Measurements from ENCODE around the gene PCLO.

The PCLO gene

DNA sequence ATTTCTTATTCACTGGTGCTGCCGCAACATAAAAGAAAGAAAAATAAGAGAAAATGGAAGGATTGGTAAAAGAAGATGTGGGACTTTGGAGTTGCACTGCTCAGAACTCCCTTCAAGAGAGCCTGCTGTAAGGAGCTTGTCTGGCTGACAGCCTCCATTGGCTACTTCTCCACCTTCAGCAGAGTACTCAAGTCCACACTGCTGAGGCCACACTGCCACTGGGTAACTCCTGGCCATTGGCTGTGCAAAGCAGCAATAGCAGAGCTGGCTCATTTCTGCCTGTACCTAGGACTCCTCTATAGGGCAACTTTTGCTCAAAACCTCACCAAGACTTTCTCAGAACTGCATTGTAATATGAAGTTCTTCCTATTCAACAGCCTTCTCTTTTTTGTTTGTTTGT is 38.7 kb upstream of the PCLO start:
- no peaks in the 10 kb centered on the region for H3K4me1 Mint-ChIP-seq
- no peaks in the 10 kb centered on the region for H3K9me3 Mint-ChIP-seq
- H3K36me3 Mint-ChIP-seq (ENCODE audit: low read depth): no peaks in the 10 kb centered on the region
- H3K4me3 Mint-ChIP-seq: no peak overlapping the region
- no peak for TF ChIP-seq CTCF (IDR thresholded peaks at IDR 0.05; ENCODE audit: unreplicated experiment in 3 of 3)
- no peaks in the 10 kb centered on the region for H3K27me3 Mint-ChIP-seq (ENCODE audit: low read depth)
- H3K27ac Mint-ChIP-seq: no peak overlapping the region

DNA sequence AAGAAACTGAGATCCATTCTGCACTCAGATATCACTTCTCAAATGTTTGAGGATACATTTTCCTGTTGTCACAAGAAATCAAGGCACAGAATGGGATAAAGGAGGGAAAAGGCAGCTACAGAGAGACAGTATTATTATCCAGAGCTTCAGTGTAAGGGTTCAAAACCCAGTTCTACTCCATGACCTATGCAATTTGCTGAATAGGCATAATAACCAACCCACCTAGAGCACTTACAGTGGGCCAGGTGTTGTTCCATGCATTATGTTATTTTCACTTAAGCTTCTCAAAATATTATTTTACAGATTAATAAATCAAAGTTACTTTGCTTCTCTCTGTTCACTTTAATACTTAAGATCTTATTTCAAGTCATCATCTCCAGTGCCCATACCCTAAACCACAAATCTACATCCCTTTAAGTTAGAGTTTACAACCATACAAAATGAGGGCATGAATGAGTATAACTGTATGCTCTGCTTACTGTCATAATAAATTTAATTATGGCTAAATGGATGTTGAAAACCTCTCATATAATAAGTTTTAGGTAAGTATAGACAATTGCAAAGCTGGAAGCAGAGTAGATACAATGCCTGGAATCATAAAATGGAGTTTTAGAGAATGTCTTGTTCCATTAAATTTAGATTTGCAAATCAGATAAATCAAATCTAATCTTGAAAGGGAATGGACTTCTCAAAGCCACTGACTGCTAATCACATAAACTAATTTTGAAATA is 28.1 kb upstream of the PCLO start:
- no peaks in the 10 kb centered on the region for H3K27me3 Mint-ChIP-seq (ENCODE audit: low read depth)
- H3K4me1 Mint-ChIP-seq: no peaks in the 10 kb centered on the region
- H3K4me3 Mint-ChIP-seq: no peak overlapping the region
- H3K27ac Mint-ChIP-seq: no peak overlapping the region
- no peak for TF ChIP-seq CTCF (IDR thresholded peaks at IDR 0.05; ENCODE audit: unreplicated experiment in 3 of 3)
- H3K36me3 Mint-ChIP-seq (ENCODE audit: low read depth): no peaks in the 10 kb centered on the region
- H3K9me3 Mint-ChIP-seq: no peaks in the 10 kb centered on the region

DNA sequence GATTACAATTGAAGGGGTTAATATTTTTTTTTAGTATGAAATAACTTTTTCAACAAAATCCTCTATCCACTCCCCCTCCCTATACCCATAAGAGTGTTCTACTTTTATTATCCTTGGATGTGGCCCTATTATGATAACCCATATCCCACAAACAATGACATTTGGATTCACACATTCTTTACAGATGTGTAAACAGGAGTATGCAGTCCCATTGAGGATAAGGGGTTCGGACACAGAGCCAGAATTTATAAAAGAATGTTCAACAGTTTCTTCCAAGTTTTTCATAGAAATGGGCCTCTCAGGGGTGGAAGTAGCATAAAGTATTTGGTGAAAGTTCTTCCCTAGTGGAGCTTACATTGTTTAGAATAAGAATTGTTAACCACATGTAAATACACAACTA is 16.1 kb upstream of the PCLO start:
- Mint-ChIP-seq H3K4me3 (no peak overlapping the region), H3K27me3 (ENCODE audit: low read depth) (no peaks in the 10 kb centered on the region), H3K27ac (no peak overlapping the region), H3K9me3 (peaks cover 16% of the 10 kb centered on the region), H3K36me3 (ENCODE audit: low read depth) (no peaks in the 10 kb centered on the region), H3K4me1 (no peaks in the 10 kb centered on the region)
- TF ChIP-seq CTCF (IDR thresholded peaks at IDR 0.05; ENCODE audit: unreplicated experiment in 3 of 3): no peak

DNA sequence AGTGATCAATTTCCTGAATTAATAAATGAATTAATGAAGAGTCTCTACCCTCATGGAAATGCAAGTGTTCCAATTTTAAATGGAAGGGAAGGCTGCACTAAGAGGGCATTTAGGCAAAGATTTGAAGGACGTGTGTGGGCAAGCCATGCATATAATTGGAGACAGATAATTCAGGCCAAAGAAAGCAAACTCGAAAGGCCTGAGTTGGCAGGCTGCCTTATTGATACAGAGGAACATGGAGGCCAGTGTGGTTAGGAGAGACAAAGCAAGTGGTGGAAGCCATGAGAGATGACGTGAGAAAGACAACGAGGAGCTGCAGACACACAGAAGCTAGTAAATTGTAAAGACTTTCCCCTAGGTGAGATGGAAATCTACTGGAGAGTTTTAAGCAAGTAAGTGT is 15.4 kb upstream of the PCLO start:
- H3K4me1 Mint-ChIP-seq: no peaks in the 10 kb centered on the region
- H3K4me3 Mint-ChIP-seq: no peak overlapping the region
- peaks cover 9% of the 10 kb centered on the region for H3K9me3 Mint-ChIP-seq

GRCh38 chr7:83173664-83174063 is 11.0 kb upstream of the PCLO start:
- no peaks in the 10 kb centered on the region for H3K27me3 Mint-ChIP-seq (ENCODE audit: low read depth)

More for the DNA sequence above, 15.4 kb upstream of the PCLO start:
- TF ChIP-seq CTCF (IDR thresholded peaks at IDR 0.05; ENCODE audit: unreplicated experiment in 3 of 3): no peak
- no peaks in the 10 kb centered on the region for H3K27me3 Mint-ChIP-seq (ENCODE audit: low read depth)
- no peak overlapping the region for H3K27ac Mint-ChIP-seq
- no peaks in the 10 kb centered on the region for H3K36me3 Mint-ChIP-seq (ENCODE audit: low read depth)

More at GRCh38 chr7:83173664-83174063, 11.0 kb upstream of the PCLO start:
- no peaks in the 10 kb centered on the region for H3K9me3 Mint-ChIP-seq
- TF ChIP-seq CTCF (IDR thresholded peaks at IDR 0.05; ENCODE audit: unreplicated experiment in 3 of 3): no peak
- H3K4me1 Mint-ChIP-seq: no peaks in the 10 kb centered on the region
- H3K36me3 Mint-ChIP-seq (ENCODE audit: low read depth): no peaks in the 10 kb centered on the region
- H3K27ac Mint-ChIP-seq: no peak overlapping the region
- no peak overlapping the region for H3K4me3 Mint-ChIP-seq

Measured in nephron (organoid).